Activated T-cell treated with anti-CD3 and anti-CD28 coated beads for 24 hours (primary cell): ENCODE data around the gene CPED1.

ENCODE experiments used
- DNase-seq: peaks from one replicate; pipeline ENCODE4 v3.0.0-alpha.2; 2020; ENCODE audit warnings: low read depth

CPED1 gene

GRCh38 chr7:121323515-121324302 is 335.2 kb downstream of the CPED1 start:
- DNase-seq: no peak

DNA sequence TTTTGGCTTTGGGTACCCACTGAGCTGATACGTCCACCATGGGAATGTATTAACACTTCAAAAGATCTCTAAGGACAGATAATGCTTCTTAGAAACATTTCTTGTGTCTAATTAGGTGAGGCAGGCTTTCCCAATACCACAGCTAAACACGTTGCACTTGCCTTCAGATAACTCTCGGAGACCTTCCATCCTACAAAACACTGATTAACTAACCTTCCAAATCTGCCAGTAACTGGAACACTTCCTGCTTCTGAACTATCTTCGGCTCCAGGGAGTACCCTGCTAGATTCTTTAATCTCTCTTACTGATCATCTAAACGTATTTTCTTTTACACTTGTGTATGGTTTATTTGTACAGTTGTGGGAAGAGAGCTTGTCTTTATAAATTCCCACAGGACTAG is 339.2 kb downstream of the CPED1 start:
- no peak for DNase-seq

DNA sequence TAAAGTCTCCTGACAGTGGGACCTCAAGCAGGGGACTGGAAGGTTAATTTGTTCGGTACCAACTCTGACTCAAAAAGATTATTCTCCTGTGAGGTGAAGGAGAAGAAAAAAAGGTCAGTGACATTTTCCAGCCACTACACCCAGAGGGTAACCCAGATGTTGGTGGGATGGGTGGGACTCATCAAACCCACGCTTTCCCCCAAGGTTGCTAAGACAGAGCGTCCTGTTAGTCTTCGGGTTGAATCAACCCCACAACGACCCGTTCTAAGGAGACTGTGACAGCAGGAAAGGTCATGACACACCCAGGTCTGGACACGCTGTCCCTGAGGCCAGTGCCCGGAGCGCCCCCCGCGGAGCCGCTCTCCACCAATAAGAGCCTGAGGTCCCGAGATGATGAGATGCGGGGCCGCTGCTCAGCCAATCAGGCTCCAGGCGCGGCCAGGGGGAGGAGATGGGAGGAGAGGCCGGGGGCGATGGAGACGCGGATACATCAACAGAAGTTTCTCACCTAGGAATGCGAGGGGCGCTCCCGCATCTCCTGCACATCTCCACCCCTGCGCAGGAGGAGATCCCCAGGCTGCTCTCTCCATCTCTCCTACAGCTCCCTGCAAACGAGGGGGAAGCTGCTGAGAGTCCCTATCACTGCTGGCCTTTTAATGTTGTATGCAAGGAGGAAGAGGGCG is 340.1 kb downstream of the CPED1 start, which contains the start of gene WNT16:
Gene WNT16, plus strand, starts transcription at position 493 of the 683 bp plus-strand sequence. CDS start 293 bp downstream, outside the sequence.
- no peak for DNase-seq

GRCh38 chr7:121329191-121330052 is 340.9 kb downstream of the CPED1 start:
- no peak for DNase-seq

DNA sequence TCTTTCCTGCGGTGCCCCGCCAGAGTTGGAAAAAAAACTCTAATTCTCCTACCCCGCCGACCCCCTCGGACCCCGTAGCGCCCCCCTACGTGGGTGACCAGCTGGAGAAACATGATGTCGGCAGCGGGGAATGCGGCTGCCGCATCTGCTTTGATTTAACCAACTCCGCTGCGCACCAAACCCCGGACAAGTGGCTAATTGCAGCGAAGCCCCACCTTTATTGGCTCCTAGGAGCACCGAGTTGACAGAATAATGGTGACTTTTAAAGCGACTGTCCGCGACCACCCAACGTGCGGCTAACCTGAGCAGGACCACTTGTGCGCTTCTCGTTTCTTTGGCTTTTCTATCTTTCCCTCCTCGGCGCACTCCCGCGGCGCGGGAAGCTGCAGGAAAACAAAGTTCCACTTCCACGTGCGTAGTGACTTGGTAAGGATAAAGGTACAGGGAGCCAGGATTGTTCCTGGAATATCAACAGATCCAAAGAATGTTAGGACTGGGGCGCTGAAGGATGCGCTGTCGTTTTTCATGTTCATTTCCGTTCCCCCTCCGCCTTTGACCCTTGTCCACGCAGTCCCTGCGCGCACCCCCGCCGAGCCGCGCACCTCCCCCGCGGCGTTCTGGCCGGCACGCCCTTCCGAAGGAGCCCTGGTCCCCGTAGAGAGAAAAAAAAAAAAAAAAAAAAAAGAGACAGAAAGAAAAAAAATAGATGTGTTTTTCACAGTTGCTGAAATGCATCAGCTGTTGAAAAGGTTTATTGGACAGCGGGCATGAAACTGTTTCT is 341.7 kb downstream of the CPED1 start:
- no peak for DNase-seq

DNA sequence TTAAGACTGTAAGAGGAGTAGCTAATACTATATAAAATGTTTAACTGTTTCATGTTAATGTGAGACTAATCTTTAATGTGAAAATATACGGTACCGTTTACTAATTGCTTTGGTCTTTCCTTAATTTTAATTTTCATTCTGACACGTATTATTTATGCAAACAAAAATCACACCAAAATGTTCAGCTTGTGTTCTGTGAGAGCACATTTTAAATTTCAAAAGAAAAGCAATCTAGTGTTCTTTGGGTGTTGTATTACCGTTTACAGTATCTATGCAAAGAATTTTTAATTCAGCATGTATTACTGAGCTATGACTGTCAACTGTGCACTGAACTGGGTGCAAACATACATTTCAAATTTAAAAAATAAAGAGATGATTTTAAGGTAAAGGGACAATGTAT is 342.5 kb downstream of the CPED1 start:
- DNase-seq: no peak

DNA sequence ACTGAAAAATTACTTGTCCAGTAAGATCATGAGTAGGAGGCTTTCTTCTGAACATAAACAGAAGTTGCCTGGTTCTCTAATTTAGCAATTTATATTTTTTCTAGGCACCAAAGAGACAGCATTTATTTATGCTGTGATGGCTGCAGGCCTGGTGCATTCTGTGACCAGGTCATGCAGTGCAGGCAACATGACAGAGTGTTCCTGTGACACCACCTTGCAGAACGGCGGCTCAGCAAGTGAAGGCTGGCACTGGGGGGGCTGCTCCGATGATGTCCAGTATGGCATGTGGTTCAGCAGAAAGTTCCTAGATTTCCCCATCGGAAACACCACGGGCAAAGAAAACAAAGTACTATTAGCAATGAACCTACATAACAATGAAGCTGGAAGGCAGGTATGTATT is 343.1 kb downstream of the CPED1 start:
- DNase-seq: no peak

- DNase-seq: no peak
These were observed 345.9 kb downstream of the CPED1 start for GRCh38 chr7:121334376-121334775.

DNA sequence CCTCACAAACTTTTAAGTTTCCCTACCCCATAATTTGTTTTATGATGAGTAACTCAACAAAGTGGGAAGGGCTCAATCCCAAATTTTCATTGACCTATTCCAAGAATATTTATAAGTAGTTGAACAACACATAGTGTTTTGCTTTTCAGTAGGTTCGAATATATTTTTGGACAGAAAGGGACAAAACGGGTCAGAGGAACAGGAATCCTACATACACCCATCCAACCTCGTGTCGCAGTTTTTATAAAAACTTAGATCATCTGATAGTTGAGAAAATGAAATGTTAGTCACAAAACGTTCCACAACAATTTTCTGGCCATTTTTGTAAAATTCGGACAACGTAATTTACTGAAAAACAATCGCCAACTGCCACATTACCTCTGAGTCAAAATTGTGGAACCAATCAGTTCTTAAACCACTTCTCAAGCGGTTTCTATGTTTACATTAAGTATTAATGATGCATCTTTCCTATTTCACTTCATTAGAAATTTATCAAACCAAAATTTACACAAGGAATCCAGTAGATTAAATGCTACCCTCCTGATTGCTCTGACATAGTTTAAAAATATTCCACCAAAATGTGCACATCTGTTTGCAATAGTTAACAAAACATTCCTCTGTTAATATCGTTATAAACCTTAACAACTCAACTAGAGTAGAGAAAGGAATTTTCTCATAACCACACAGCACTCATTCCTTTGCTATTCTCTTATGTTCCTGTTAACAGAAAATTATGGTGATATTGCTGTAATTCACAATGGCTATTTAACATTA is 346.6 kb downstream of the CPED1 start:
- DNase-seq: no peak

GRCh38 chr7:121336579-121336978 is 348.1 kb downstream of the CPED1 start:
- DNase-seq: no peak

- DNase-seq: no peak
These were observed 348.9 kb downstream of the CPED1 start for GRCh38 chr7:121337398-121337797.

- DNase-seq: no peak
These were observed 350.6 kb downstream of the CPED1 start for GRCh38 chr7:121339082-121339481.

DNA sequence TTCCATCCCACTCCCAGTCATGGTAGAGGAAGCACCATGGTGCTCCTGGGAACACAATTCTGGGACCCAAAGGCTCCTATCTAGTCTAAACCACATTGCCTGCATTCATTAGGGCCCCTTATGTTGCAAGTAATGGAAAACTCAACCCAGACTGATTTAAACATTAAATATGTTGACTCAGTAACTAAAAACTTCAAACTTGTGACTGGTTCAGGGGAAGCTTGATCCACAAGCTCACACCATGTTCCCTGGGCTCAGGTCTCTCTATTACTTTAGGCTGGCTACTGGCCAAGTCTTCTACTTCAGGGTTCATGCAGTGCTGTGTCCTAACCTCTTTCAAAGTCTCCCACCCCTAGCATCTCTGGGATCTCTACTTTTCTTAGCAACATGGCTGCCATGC is 353.4 kb downstream of the CPED1 start:
- DNase-seq: no peak

GRCh38 chr7:121342631-121343030 is 354.1 kb downstream of the CPED1 start:
- DNase-seq: no peak

DNA sequence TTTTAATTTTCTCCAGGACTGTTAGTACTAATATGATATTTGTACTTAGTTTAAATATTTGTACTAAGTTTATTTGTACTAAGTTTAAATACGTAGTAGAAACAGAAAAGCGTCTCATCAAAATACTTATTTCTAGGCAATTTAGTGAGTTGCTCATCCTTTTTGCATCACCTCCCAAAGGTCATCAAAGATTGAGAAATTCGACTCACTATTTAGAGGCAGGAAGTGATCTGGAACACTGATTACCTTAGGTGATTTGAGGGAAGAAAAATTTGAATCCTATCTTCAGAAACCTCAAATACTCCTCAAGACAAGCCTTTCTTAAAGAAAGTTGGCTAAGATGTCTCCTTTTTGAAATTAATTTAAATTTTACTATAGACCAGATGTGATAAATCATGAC is 354.8 kb downstream of the CPED1 start:
- DNase-seq: no peak

GRCh38 chr7:121344093-121344492 is 355.6 kb downstream of the CPED1 start:
- DNase-seq: no peak

- DNase-seq: no peak
These were observed 356.0 kb downstream of the CPED1 start for GRCh38 chr7:121344497-121344896.
